Activated CD4-positive, alpha-beta T cell treated with anti-CD3 and anti-CD28 coated beads, Interleukin-2, amount 10 ng/mL, durations not matched to agents 24 days and 14 days (primary cell): ENCODE measurements around the gene USP2. TPM values are rescaled to one million over a fixed set of nuclear protein-coding genes. Genes with fewer than 3 reads are reported as not detected.

ENCODE experiments used
- DNase-seq: peaks from one replicate; pipeline ENCODE4 v3.0.0; 2022
- H3K27ac Mint-ChIP-seq: one replicate; pipeline ENCODE4 v1.8.0; 2022; ENCODE audit warnings: mild to moderate bottlenecking, mixed read lengths
- H3K27me3 Mint-ChIP-seq: one replicate; pipeline ENCODE4 v1.8.0; 2022; ENCODE audit warnings: mixed read lengths
- H3K36me3 Mint-ChIP-seq: one replicate; pipeline ENCODE4 v1.8.0; 2022; ENCODE audit warnings: low read depth, mild to moderate bottlenecking, mixed read lengths
- H3K4me1 Mint-ChIP-seq: one replicate; pipeline ENCODE4 v1.8.0; 2021; ENCODE audit warnings: mixed read lengths
- H3K4me3 Mint-ChIP-seq: one replicate; pipeline ENCODE4 v1.8.0; 2022; ENCODE audit warnings: mild to moderate bottlenecking, moderate library complexity, mixed read lengths
- H3K9me3 Mint-ChIP-seq: one replicate; pipeline ENCODE4 v1.8.0; 2021; ENCODE audit warnings: mixed read lengths
- intact Hi-C: fragments of 100-400 bp; cut with micrococcal nuclease; formaldehyde crosslinking; loops from one replicate; pipeline ENCODE4 v1.15.1; 2023
- total RNA-seq: library from RNA; stranded (reverse); gene quantifications from 2 replicates; pipeline ENCODE4 v1.2.3, GENCODE V29; 2022

USP2 gene, protein sequence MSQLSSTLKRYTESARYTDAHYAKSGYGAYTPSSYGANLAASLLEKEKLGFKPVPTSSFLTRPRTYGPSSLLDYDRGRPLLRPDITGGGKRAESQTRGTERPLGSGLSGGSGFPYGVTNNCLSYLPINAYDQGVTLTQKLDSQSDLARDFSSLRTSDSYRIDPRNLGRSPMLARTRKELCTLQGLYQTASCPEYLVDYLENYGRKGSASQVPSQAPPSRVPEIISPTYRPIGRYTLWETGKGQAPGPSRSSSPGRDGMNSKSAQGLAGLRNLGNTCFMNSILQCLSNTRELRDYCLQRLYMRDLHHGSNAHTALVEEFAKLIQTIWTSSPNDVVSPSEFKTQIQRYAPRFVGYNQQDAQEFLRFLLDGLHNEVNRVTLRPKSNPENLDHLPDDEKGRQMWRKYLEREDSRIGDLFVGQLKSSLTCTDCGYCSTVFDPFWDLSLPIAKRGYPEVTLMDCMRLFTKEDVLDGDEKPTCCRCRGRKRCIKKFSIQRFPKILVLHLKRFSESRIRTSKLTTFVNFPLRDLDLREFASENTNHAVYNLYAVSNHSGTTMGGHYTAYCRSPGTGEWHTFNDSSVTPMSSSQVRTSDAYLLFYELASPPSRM
- 0.09 and 0.35 TPM in 2 replicates for total RNA-seq

GRCh38 chr11:119381181-119381988 is at the start of gene USP2:
TSS of gene USP2 (minus strand) at chr11:119381690. CDS start at chr11:119373480, 8,210 bp downstream.
- Mint-ChIP-seq H3K4me1 (peaks cover 10% of the 10 kb centered on the region), H3K4me3 (no peak within 1 kb of the TSS), H3K27me3 (peaks cover 6% of the 10 kb centered on the region), H3K27ac (no peak within 1 kb of the TSS), H3K9me3 (no peaks in the 10 kb centered on the region), H3K36me3 (no peaks in the 10 kb centered on the region)
- intact Hi-C loops: loop anchor here (1.0 kb wide), 2 partner anchors 17 to 25 kb away; no protein-coding TSS in a partner anchor
- peak; percentile 99 for DNase-seq

GRCh38 chr11:119427279-119427678 is 45.8 kb upstream of the USP2 start:
- no peak for DNase-seq
- intact Hi-C loops: no loop called here
- H3K36me3 Mint-ChIP-seq: no peaks in the 10 kb centered on the region
- H3K27me3 Mint-ChIP-seq: peaks cover 37% of the 10 kb centered on the region
- H3K27ac Mint-ChIP-seq: no peak overlapping the region
- peaks cover 6% of the 10 kb centered on the region for H3K4me1 Mint-ChIP-seq
- H3K9me3 Mint-ChIP-seq: no peaks in the 10 kb centered on the region
- no peak overlapping the region for H3K4me3 Mint-ChIP-seq

DNA sequence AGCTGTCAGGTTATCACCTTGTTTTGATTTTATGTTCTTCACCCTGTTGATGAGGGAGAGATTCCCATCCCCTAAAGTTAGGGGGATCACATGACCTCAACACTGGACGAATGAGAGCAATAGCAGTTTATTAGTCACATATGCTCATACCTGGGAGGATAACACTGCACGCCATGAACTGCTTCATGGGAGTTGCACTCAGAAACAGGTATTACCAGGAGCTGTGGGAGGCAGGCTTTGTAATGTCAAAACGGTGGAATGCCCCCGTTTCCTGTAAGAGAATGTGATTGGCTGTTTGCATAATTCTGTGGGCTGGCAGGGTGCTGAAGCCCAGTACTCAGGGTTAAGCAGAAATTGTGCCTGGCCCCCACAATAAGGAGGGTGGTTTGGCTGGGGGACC is 44.7 kb upstream of the USP2 start:
- H3K27me3 Mint-ChIP-seq: peaks cover 43% of the 10 kb centered on the region
- no peak overlapping the region for H3K4me3 Mint-ChIP-seq
- no peak for DNase-seq
- no peaks in the 10 kb centered on the region for H3K9me3 Mint-ChIP-seq
- no peaks in the 10 kb centered on the region for H3K36me3 Mint-ChIP-seq
- H3K27ac Mint-ChIP-seq: no peak overlapping the region
- H3K4me1 Mint-ChIP-seq: peaks cover 11% of the 10 kb centered on the region
- intact Hi-C loops: no loop called here

DNA sequence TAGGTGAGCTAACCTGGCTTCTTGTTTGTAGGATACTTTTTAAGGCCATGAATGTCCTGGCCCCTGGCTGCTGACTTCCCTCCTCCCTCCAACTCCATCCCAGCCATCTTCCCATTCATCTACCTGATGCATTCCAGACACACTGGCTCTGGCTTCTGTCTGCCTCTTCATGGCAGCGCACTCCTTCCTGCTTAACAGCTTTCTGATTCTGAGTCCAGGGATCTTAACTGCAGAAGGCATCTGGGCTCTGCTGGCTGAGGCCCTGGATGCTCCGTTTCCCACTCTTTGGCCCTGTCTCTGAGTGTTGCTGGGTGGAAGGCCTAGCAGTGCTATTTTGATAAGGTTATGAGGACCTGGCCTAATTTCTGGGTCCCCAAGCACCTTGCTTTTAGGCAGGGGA is 43.3 kb upstream of the USP2 start:
- Mint-ChIP-seq H3K4me3 (no peak overlapping the region), H3K27me3 (peaks cover 39% of the 10 kb centered on the region), H3K9me3 (no peaks in the 10 kb centered on the region), H3K27ac (no peak overlapping the region), H3K36me3 (no peaks in the 10 kb centered on the region), H3K4me1 (peaks cover 11% of the 10 kb centered on the region)
- intact Hi-C loops: no loop called here
- no peak for DNase-seq

- intact Hi-C loops: no loop called here
- no peaks in the 10 kb centered on the region for H3K36me3 Mint-ChIP-seq
- H3K4me3 Mint-ChIP-seq: no peak overlapping the region
- H3K27ac Mint-ChIP-seq: no peak overlapping the region
- H3K9me3 Mint-ChIP-seq: no peaks in the 10 kb centered on the region
- H3K27me3 Mint-ChIP-seq: peaks cover 41% of the 10 kb centered on the region
- no peak for DNase-seq
- H3K4me1 Mint-ChIP-seq: peaks cover 11% of the 10 kb centered on the region
Observed at GRCh38 chr11:119424276-119424675, 42.8 kb upstream of the USP2 start.

- H3K27me3 Mint-ChIP-seq: peaks cover 41% of the 10 kb centered on the region
- intact Hi-C loops: no loop called here
Observed at GRCh38 chr11:119423509-119424254, 42.2 kb upstream of the USP2 start.

GRCh38 chr11:119422809-119423508 is 41.5 kb upstream of the USP2 start, which contains the start of gene THY1:
TSS of gene THY1 (minus strand) at chr11:119423172. CDS start at chr11:119420905, 2,267 bp downstream.
- Mint-ChIP-seq H3K27ac (no peak within 1 kb of the TSS), H3K9me3 (no peaks in the 10 kb centered on the region), H3K4me3 (peak within 1 kb of the TSS; percentile 64), H3K36me3 (no peaks in the 10 kb centered on the region), H3K27me3 (peaks cover 38% of the 10 kb centered on the region), H3K4me1 (peaks cover 11% of the 10 kb centered on the region)
- intact Hi-C loops: no loop called here
- DNase-seq: no peak

More at GRCh38 chr11:119423509-119424254, 42.2 kb upstream of the USP2 start:
- no peak for DNase-seq
- no peak overlapping the region for H3K4me3 Mint-ChIP-seq
- no peaks in the 10 kb centered on the region for H3K36me3 Mint-ChIP-seq
- H3K27ac Mint-ChIP-seq: no peak overlapping the region
- H3K4me1 Mint-ChIP-seq: peaks cover 11% of the 10 kb centered on the region
- H3K9me3 Mint-ChIP-seq: no peaks in the 10 kb centered on the region

- H3K4me3 Mint-ChIP-seq: peak overlapping the region; percentile 64
- peaks cover 38% of the 10 kb centered on the region for H3K27me3 Mint-ChIP-seq
- no peak for DNase-seq
- H3K27ac Mint-ChIP-seq: no peak overlapping the region
- peaks cover 11% of the 10 kb centered on the region for H3K4me1 Mint-ChIP-seq
- intact Hi-C loops: no loop called here
- H3K9me3 Mint-ChIP-seq: no peaks in the 10 kb centered on the region
- H3K36me3 Mint-ChIP-seq: no peaks in the 10 kb centered on the region
Observed at GRCh38 chr11:119421941-119422808, 40.7 kb upstream of the USP2 start.

DNA sequence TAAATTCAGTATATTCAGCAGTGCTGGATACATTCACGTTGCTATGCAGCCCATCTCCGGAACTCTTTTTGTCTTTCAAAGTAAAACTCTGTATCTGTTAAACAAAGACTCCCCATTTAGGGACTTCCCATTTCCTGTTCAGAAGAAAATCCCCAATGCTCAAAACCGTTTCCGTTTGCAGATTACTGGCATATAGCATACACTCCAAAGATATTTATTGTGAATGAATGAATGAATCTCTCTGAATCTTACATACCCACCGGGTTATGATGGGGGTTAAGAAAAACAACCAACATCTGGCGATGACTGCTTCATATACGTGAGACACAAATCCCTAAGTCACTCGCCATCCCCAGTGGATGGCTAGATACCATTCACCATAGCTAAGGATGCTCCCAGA is 39.9 kb upstream of the USP2 start:
- DNase-seq: no peak
- H3K4me1 Mint-ChIP-seq: peaks cover 11% of the 10 kb centered on the region
- no peaks in the 10 kb centered on the region for H3K36me3 Mint-ChIP-seq
- H3K4me3 Mint-ChIP-seq: peak overlapping the region; percentile 10
- no peaks in the 10 kb centered on the region for H3K9me3 Mint-ChIP-seq
- H3K27ac Mint-ChIP-seq: no peak overlapping the region
- intact Hi-C loops: no loop called here
- H3K27me3 Mint-ChIP-seq: peaks cover 38% of the 10 kb centered on the region

DNA sequence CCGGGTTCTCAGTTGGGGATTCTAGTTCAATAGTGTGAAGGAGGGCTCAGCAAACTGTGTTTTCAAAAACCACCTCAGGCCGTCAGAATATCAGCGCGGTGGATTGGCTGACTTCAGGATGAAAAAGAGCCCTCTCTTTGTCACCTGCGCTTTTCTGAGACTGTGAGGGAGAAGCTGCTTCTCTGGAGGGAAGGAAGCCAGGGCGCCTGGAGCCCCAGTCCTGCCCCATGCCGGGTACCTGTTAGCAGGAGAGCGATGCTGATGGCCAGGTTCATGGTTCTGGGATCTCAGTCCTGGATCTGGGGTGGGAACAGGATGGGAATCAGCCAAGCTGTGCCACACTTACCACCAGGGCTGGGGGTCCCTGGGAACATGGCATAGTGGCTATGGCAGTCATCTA is 39.1 kb upstream of the USP2 start:
- H3K27ac Mint-ChIP-seq: no peak overlapping the region
- H3K4me1 Mint-ChIP-seq: peaks cover 9% of the 10 kb centered on the region
- no peaks in the 10 kb centered on the region for H3K9me3 Mint-ChIP-seq
- no peak for DNase-seq
- peaks cover 38% of the 10 kb centered on the region for H3K27me3 Mint-ChIP-seq
- no peak overlapping the region for H3K4me3 Mint-ChIP-seq
- intact Hi-C loops: no loop called here
- no peaks in the 10 kb centered on the region for H3K36me3 Mint-ChIP-seq

DNA sequence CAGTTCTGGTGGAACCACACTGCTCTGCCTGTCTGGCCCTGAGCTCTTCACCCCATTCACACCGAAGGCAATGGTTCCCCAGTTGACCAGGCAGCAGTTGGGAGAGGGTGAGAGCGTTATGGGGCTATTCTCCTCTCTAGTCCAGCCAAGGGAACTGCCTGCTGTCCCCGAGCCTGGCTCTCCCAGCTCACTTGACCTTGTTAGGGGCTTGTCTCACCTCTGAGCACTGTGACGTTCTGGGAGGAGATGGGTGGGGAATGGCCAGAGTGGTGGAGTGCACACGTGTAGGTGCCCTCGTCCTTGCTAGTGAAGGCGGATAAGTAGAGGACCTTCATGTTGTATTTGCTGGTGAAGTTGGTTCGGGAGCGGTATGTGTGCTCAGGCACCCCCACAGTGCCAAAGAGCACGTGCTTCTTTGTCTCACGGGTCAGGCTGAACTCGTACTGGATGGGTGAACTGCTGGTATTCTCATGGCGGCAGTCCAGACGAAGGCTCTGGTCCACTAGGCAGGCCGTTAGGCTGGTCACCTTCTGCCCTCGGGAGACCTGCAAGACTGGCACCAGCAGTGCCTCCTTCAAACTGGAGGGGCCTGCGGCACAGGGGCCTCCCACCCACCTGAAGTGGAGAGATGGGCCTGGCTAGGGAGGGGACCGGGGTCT is 38.5 kb upstream of the USP2 start:
- H3K27ac Mint-ChIP-seq: no peak overlapping the region
- no peak overlapping the region for H3K4me3 Mint-ChIP-seq
- intact Hi-C loops: no loop called here
- H3K4me1 Mint-ChIP-seq: peaks cover 9% of the 10 kb centered on the region
- H3K27me3 Mint-ChIP-seq: peaks cover 36% of the 10 kb centered on the region
- no peaks in the 10 kb centered on the region for H3K9me3 Mint-ChIP-seq
- no peak for DNase-seq
- no peaks in the 10 kb centered on the region for H3K36me3 Mint-ChIP-seq

- Mint-ChIP-seq H3K27ac (no peak overlapping the region), H3K9me3 (no peaks in the 10 kb centered on the region), H3K4me1 (peaks cover 9% of the 10 kb centered on the region), H3K36me3 (no peaks in the 10 kb centered on the region), H3K27me3 (peaks cover 30% of the 10 kb centered on the region), H3K4me3 (no peak overlapping the region)
- intact Hi-C loops: no loop called here
- no peak for DNase-seq
Observed at GRCh38 chr11:119419246-119419645, 37.8 kb upstream of the USP2 start.
